GM18870 (cell line): ENCODE measurements around the gene C21orf58.

Experiments
- ATAC-seq: cut with Tn5 transposase; IDR thresholded peaks from one replicate; pipeline ENCODE4 v1.9.1; 2021; ENCODE audit warnings: moderate library complexity; ENCODE audit not compliant: unreplicated experiment

The C21orf58 gene

GRCh38 chr21:46264690-46265144 lies 59.0 kb downstream of the C21orf58 start:
- ATAC-seq, result no peak

- no peak for ATAC-seq
These were observed 59.5 kb downstream of the C21orf58 start for GRCh38 chr21:46264046-46264689.

GRCh38 chr21:46256501-46256994 lies 67.1 kb downstream of the C21orf58 start:
- ATAC-seq, result no peak

- ATAC-seq, result no peak
These were observed 67.8 kb downstream of the C21orf58 start for GRCh38 chr21:46255758-46256337.

GRCh38 chr21:46255166-46255565 lies 68.5 kb downstream of the C21orf58 start:
- no peak for ATAC-seq

GRCh38 chr21:46254208-46254975 lies 69.3 kb downstream of the C21orf58 start:
- peak; percentile 41 for ATAC-seq

GRCh38 chr21:46253610-46254124 lies 70.0 kb downstream of the C21orf58 start:
- ATAC-seq, result peak; percentile 55

- ATAC-seq, result no peak
These were observed 70.8 kb downstream of the C21orf58 start for GRCh38 chr21:46252840-46253239.
